ENCODE data around the gene DYNC1H1. TPM values are rescaled to one million over a fixed set of nuclear protein-coding genes. Genes with fewer than 3 reads are reported as not detected.

DYNC1H1 gene
- polyA plus RNA-seq, 4 donors, result 290 to 339 (median 313) TPM

GRCh38 chr14:102028733-102029132, 64.4 kb downstream of the DYNC1H1 start:
- no peak for DNase-seq (ENCODE audit: low read depth in 4 of 4, low spot score in 2 of 4)

GRCh38 chr14:102029956-102030355, 65.6 kb downstream of the DYNC1H1 start:
- no peak for DNase-seq (ENCODE audit: low read depth in 4 of 4, low spot score in 2 of 4)

GRCh38 chr14:102033241-102033640, 68.9 kb downstream of the DYNC1H1 start:
- no peak for DNase-seq (ENCODE audit: low read depth in 4 of 4, low spot score in 2 of 4)

- no peak for DNase-seq (ENCODE audit: low read depth in 4 of 4, low spot score in 2 of 4)
These were observed 69.9 kb downstream of the DYNC1H1 start for GRCh38 chr14:102034301-102034700.

- DNase-seq (ENCODE audit: low read depth in 4 of 4, low spot score in 2 of 4), result no peak
These were observed 71.5 kb downstream of the DYNC1H1 start for GRCh38 chr14:102035914-102036313.

- no peak for DNase-seq (ENCODE audit: low read depth in 4 of 4, low spot score in 2 of 4)
These were observed 73.3 kb downstream of the DYNC1H1 start for GRCh38 chr14:102037686-102038085.

GRCh38 chr14:102039157-102039556, 74.8 kb downstream of the DYNC1H1 start:
- DNase-seq (ENCODE audit: low read depth in 4 of 4, low spot score in 2 of 4), result no peak

- DNase-seq (ENCODE audit: low read depth in 4 of 4, low spot score in 2 of 4), result no peak
These were observed 75.8 kb downstream of the DYNC1H1 start for GRCh38 chr14:102040153-102040552.

GRCh38 chr14:102042699-102043098, 78.3 kb downstream of the DYNC1H1 start:
- no peak for DNase-seq (ENCODE audit: low read depth in 4 of 4, low spot score in 2 of 4)

GRCh38 chr14:102043251-102044025, 79.1 kb downstream of the DYNC1H1 start:
- no peak for DNase-seq (ENCODE audit: low read depth in 4 of 4, low spot score in 2 of 4)

- DNase-seq (ENCODE audit: low read depth in 4 of 4, low spot score in 2 of 4), result no peak
These were observed 80.2 kb downstream of the DYNC1H1 start for GRCh38 chr14:102044566-102044965.

GRCh38 chr14:102046337-102047278, 82.2 kb downstream of the DYNC1H1 start:
- DNase-seq (ENCODE audit: low read depth in 4 of 4, low spot score in 2 of 4), result peak in 1 of 4 donors; percentile 63

- DNase-seq (ENCODE audit: low read depth in 4 of 4, low spot score in 2 of 4), result no peak
These were observed 83.6 kb downstream of the DYNC1H1 start for GRCh38 chr14:102047808-102048540.

GRCh38 chr14:102049258-102050025, 85.1 kb downstream of the DYNC1H1 start:
- DNase-seq (ENCODE audit: low read depth in 4 of 4, low spot score in 2 of 4), result no peak

GRCh38 chr14:102050026-102050405, 85.6 kb downstream of the DYNC1H1 start:
- DNase-seq (ENCODE audit: low read depth in 4 of 4, low spot score in 2 of 4), result no peak

- no peak for DNase-seq (ENCODE audit: low read depth in 4 of 4, low spot score in 2 of 4)
These were observed 86.3 kb downstream of the DYNC1H1 start for GRCh38 chr14:102050625-102051024.

- DNase-seq (ENCODE audit: low read depth in 4 of 4, low spot score in 2 of 4), result no peak
These were observed 88.1 kb downstream of the DYNC1H1 start for GRCh38 chr14:102052522-102052921.

- no peak for DNase-seq (ENCODE audit: low read depth in 4 of 4, low spot score in 2 of 4)
These were observed 91.0 kb downstream of the DYNC1H1 start for GRCh38 chr14:102055181-102055901.

GRCh38 chr14:102056694-102057442, 92.5 kb downstream of the DYNC1H1 start:
- DNase-seq (ENCODE audit: low read depth in 4 of 4, low spot score in 2 of 4), result no peak
